GM08714 (cell line): ENCODE results near the gene TLK1.
A peak's percentile ranks its signal among the peaks of the same experiment; 100 is the strongest.

Source experiments
- H3K4me3 ChIP-seq: fragments of 200-500 bp; sonication (Bioruptor generic); 2 replicates; pipeline ENCODE4 v1.5.1; 2014; ENCODE audit warnings: mild to moderate bottlenecking, low read length, inconsistent platforms
- ZNF274 ChIP-seq: IDR thresholded peaks from 2 replicates; pipeline ENCODE4 v1.6.1; 2012; ENCODE audit warnings: mild to moderate bottlenecking, low read depth, low read length

Gene TLK1

GRCh38 chr2:170996316-170996715, 164.4 kb downstream of the TLK1 start:
- no peak for TF ChIP-seq ZNF274
- H3K4me3 ChIP-seq: no peak overlapping the region

DNA sequence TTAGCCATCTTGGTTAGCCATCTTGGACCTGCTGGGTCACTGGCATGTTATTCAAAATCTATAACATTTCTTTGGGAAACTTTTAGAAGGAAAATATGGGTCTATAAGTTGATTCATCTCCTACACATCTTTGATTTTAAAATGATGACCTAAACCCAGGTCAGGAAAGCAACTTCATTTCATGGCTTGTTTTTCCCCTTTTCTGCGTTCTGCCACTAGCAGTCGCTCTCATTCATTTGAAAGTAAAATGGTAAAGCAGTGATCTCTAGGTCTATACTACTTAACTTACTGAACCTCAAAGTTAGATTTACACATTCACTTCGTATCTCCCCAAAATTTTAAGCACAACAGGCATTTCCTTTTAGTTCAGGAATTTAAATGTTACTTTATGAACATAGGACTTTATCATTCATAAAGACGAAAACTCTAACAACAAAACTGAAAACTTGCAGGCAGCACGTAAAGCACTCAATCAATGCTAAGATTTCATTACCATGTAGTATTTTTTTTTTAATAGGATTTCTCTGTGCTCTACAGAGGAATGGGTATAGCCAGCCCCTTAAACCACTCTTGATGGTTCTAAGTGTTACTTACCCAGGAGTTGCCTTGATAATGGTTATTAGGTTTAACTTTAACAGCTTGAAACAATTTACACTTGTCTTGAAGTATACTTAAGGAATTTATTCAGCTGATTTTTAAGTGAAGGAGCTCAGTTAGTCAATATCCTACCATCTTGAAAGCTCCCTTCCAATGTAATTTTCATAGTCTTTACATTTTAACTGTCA, 169.1 kb downstream of the TLK1 start:
- no peak overlapping the region for H3K4me3 ChIP-seq
- TF ChIP-seq ZNF274: no peak

DNA sequence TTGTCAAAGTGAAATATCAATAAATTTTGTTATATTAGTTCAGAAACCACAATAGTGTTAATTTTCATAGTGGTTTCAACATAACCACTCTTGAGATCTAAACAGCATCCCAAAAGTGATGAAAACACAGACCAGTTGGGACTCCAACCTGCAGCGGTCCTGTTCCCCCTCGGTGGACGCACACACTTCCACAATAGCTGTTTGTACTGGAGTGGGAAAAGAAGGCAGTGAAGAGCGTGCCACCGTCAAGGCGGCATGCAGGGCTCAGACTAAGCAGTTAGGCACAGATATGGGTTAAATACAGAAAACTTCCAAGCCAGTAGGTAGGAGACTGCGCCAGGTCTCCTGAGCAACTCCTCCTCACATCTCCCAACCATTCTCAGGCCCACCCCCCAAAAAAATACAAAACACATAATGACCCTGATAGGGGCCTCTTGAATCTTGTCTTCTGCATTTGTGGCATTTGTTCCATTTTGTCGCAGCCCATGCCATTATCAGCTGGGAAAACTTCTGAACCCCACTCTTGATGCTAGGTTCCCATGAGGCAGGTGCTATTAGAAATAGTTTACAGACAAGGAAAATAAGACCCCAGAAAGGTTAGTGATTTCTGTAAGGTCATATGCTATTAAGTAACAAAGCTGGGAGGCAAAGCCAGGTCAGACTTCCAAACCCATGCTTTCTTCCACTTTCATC, 174.0 kb downstream of the TLK1 start:
- no peak for TF ChIP-seq ZNF274
- no peak overlapping the region for H3K4me3 ChIP-seq

DNA sequence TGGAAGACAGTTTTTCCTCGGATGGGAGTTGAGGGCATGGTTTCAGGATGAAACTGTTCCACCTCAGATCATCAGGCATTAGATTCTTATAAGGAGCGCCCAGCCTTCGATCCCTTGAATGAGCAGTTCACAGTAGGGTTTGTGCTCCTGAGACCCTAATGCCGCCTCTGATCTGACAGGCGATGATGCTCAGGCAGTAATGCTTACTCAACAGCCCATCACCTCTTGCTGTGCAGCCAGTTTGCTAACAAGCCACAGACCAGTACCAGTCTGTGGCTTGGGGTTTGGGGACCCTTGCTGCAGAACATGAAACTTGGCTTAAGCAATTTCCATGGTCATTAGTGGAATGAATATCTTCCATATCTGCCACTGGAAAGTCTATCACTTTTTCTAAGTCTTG, 175.3 kb downstream of the TLK1 start:
- H3K4me3 ChIP-seq: no peak overlapping the region
- TF ChIP-seq ZNF274: no peak

DNA sequence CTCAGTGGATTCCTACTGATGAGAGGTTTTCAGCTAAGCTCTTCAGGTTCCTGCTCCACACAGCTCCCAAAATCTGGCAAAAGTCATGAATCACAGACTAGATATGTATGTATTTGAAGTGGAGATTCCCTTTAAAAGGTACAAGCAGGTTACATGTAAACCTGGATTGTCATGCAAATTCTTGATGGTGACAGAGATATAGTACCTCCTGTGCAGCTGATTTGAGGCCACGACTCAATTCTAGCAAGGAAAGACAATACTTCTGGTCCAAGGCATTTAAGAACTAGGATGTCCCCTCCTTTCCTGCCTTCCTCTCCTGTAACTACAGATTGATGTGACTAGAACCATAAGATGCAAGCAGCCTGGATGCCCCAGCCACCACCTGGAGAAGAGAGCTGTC, 176.6 kb downstream of the TLK1 start:
- no peak overlapping the region for H3K4me3 ChIP-seq
- no peak for TF ChIP-seq ZNF274

DNA sequence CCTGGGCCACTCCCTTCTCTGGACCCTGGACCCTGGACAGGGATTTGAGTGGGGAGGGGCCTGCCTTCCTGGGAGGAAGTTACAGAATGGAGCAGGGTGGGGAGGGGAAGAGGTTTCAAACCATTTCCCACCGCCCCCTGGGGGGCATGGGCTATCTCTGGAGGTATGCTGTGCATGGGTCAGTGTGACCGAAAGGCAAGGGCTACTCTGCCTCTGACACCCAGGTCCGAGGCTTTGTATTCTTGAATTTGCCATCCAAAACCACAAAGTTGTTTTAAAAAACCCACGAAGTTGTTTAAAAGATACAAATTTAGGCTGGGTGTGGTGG, 184.8 kb downstream of the TLK1 start:
- no peak overlapping the region for H3K4me3 ChIP-seq
- TF ChIP-seq ZNF274: no peak

GRCh38 chr2:170975127-170975942, 185.4 kb downstream of the TLK1 start:
- no peak overlapping the region for H3K4me3 ChIP-seq

GRCh38 chr2:170974304-170974993, 186.2 kb downstream of the TLK1 start:
- no peak overlapping the region for H3K4me3 ChIP-seq
- TF ChIP-seq ZNF274: no peak

More at GRCh38 chr2:170975127-170975942, 185.4 kb downstream of the TLK1 start:
- TF ChIP-seq ZNF274: no peak

- TF ChIP-seq ZNF274: no peak
- peak overlapping the region; percentile 71; the same call in 1 of the 2 replicates for H3K4me3 ChIP-seq
These were observed 187.0 kb downstream of the TLK1 start for GRCh38 chr2:170973492-170974303.

- TF ChIP-seq ZNF274: no peak
- peak overlapping the region; percentile 33; the same call in 1 of the 2 replicates for H3K4me3 ChIP-seq
These were observed 187.5 kb downstream of the TLK1 start for GRCh38 chr2:170973225-170973491.

DNA sequence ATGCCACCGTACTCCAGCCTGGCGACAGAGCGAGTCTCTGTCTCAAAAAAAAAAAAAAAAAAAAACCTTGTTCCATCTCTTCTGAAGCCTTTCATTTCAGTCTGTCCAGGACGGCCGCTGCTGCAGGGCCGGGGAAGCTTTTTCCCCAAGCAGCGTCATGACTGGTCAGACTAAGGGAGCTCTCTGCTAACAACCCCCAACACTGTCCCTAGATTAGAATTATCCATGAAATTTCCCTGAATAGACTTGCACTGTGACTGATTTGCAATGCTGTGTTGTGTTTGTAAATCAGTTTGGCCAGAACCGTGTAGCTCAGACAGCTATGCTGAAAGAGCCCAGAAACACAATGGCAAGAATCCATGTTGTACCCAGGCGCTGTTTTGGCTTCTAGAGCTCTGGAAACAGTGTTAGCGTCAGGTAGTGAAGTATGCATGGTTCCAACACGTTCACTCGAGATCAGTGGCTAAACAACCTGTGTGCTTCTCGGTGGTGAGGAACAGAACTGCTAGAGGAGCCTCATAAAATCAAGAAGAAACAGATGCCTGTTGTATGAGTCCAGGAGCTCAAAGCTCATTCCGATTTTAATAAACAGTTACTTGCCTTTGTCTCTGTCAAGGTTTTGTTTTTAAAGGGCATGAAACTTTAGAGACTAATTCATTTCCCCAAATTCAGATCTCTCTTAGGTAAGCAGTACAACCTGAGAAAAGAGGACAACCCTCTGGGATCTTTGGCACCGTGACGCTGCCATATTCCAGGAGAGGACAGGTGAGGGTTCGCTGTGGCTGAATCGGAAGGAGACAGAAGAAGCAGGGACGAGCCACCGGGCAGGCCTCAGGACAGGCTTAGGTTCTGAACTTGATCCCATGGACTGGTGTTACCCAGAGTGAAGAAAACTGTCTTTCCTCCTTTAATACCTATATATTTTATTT, 188.1 kb downstream of the TLK1 start:
- H3K4me3 ChIP-seq: no peak overlapping the region
- no peak for TF ChIP-seq ZNF274

DNA sequence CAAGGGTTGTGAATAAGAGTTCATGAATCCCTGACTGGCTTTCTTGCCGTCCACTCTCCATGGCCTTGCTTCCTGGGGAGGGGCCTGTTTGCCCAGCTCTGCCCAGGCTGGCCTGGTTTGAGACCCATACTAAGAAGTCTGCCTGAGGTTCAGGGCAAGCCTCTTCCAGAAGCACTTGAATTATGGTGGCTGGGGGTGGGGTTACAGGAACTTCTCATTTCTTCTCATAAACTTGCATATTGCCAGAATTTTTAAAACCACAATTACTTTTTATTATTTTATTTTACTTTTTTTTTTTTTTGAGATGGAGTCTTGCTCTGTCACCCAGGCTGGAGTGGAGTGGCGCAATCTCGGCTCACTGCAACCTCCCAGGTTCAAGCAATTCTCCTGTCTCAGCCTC, 189.6 kb downstream of the TLK1 start:
- TF ChIP-seq ZNF274: no peak
- H3K4me3 ChIP-seq: no peak overlapping the region
